Heart left ventricle (tissue), 16 donors: ENCODE measurements around the gene MSI2. TPM values are rescaled to one million over a fixed set of nuclear protein-coding genes. Genes with fewer than 3 reads are reported as not detected.
A peak's percentile ranks its signal among the peaks of the same experiment; 100 is the strongest.

Source experiments
- ATAC-seq, 4 donors: fragments of 200-7000 bp; cut with Tn5 transposase; one replicate each; pipeline ENCODE4 v1.9.1; 2020 to 2022; ENCODE audit warnings: moderate library complexity in 4 of 4, mild to moderate bottlenecking in 3 of 4, moderate number of reproducible peaks in 1 of 4
- DNase-seq, 5 donors: peaks; one replicate each; pipeline ENCODE4 v3.0.0-alpha.2; 2020
- H3K27ac ChIP-seq, 12 donors: fragments of 200-600 bp; sonication (generic) in 4 of 12; one replicate each; pipeline versions ENCODE4 v1.5.0 to v1.8.0; 2016 to 2022; ENCODE audit warnings: mild to moderate bottlenecking in 2 of 12
- H3K27me3 ChIP-seq, 9 donors: fragments of 200-600 bp; sonication (generic) in 2 of 9; one replicate each; pipeline versions ENCODE4 v1.5.1 to v1.8.0; 2016 to 2022; ENCODE audit warnings: mild to moderate bottlenecking in 3 of 9
- H3K36me3 ChIP-seq, 9 donors: fragments of 200-600 bp; sonication (generic) in 2 of 9; one replicate each; pipeline versions ENCODE4 v1.5.0 to v1.8.0; 2018 to 2022; ENCODE audit warnings: mild to moderate bottlenecking in 2 of 9
- H3K4me1 ChIP-seq, 12 donors: fragments of 200-600 bp; sonication (generic) in 4 of 12; one replicate each; pipeline versions ENCODE4 v1.5.0 to v1.8.0; 2016 to 2022; ENCODE audit warnings: mild to moderate bottlenecking in 3 of 12
- H3K4me3 ChIP-seq, 12 donors: fragments of 200-600 bp; sonication (generic) in 4 of 12; one replicate each; pipeline versions ENCODE4 v1.5.0 to v1.8.0; 2017 to 2022; ENCODE audit warnings: mild to moderate bottlenecking in 9 of 12, moderate library complexity in 4 of 12
- H3K9me3 ChIP-seq, 12 donors: fragments of 200-600 bp; sonication (generic) in 4 of 12; one replicate each; pipeline versions ENCODE4 v1.5.0 to v1.8.0; 2016 to 2022; ENCODE audit warnings: mild to moderate bottlenecking in 1 of 12
- CTCF ChIP-seq, 12 donors: fragments of 200-600 bp; sonication (generic) in 4 of 12; IDR thresholded peaks; one replicate each; pipeline versions ENCODE4 v1.5.0 to v1.8.0; 2018 to 2022; ENCODE audit warnings: antibody characterized with exemption in 12 of 12, mild to moderate bottlenecking in 5 of 12
- POLR2A ChIP-seq, 2 donors: fragments of 450-650 bp; IDR thresholded peaks; one replicate each; pipeline ENCODE4 v1.6.1; 2017; ENCODE audit warnings: antibody characterized with exemption in 2 of 2, mild to moderate bottlenecking in 2 of 2, moderate library complexity in 2 of 2
- WGBS, 4 donors: extraction: QIAGEN DNeasy Blood & Tissue Kit in 2 of 4; methylation state at CpG; one replicate each; pipeline versions ENCODE4 v1.1.5 to v1.1.7; 2013 to 2018; 5-methylcytosine and 5-hydroxymethylcytosine counted together
- intact Hi-C, 10 donors: fragments of 100-400 bp; cut with DNase I; formaldehyde crosslinking; loops; one replicate each; pipeline versions ENCODE4 v1.11.1 to v1.14.2; 2022
- polyA plus RNA-seq, 2 donors: library from polyadenylated mRNA; stranded (reverse); fragments of 200-250 nt; gene quantifications; one replicate each; pipeline ENCODE4 v1.2.3, GENCODE V29; 2013
- total RNA-seq, 9 donors: library from RNA; depleted of rRNA in 2 of 9; stranded (reverse); fragments of >200 nt in 2 of 9; fragmentation: NEBNext Ultra II Directional in 3 of 9; extraction: Animal tissue kit (Norgen Biotek cat#: 25700) in 3 of 9; gene quantifications; one replicate each; pipeline versions ENCODE4 v1.1.0 to v1.2.4, GENCODE V29; 2016 to 2023
- donor health status: ischemic (EF 13 %, LVEDD 7.1; RV severe dilation, severe dysfunction).
- donor health status: healthy with polysubstance abuse.
- donor health status: DM: no; HTN: yes; CAD: no.
- donor health status: DM: no; HTN: no; CAD: no.
- donor health status: ischemic (EF 25% LVEDD 6.9; RV normal size, moderate dysfunction).
- donor health status: ischemic (EF 25% LVEDD 5.7; RV mildly dilated, moderate dysfunction).
- donor health status: healthy.
- donor health status: DM: yes; HTN: yes; CAD: no.
- donor health status: ischemic (EF 35%, LVEDD 5.7; RV mildly dilated, moderate dysfunction).
- donor health status: nonischemic (EF 11% LVEDD 7.7; RV severe dilation, severe dysfunction).
- donor health status: DM: yes; HTN: yes; CAD: no.
- donor health status: PGD.
- donor health status: ischemic (EF 29% LVEDD 5.4; RV normal size, mild dysfunction).
- donor health status: nonischemic (EF 23%, LVEDD 6.1; RV moderate dilation, normal function).

Gene MSI2
- total and polyA plus RNA-seq, 11 donors = 35.9 to 120 (median 104) TPM

- no peaks in the 10 kb centered on the region for H3K27me3 ChIP-seq
- 54 to 60% (median 57%) methylated on average over 6 of the region's 6 CpGs for WGBS, 4 donors
- no peak overlapping the region for H3K4me3 ChIP-seq
- DNase-seq (peak in 4 of 5 donors; percentile 49 to 76 (median 54)), ATAC-seq (peak; percentile 78 to 86 (median 84))
- H3K36me3 ChIP-seq = no peaks in the 10 kb centered on the region
- H3K4me1 ChIP-seq = peaks cover 0 to 80% (median 34%) of the 10 kb centered on the region in 12 donors
- no peaks in the 10 kb centered on the region for H3K9me3 ChIP-seq
- TF ChIP-seq CTCF (IDR thresholded peaks at IDR 0.05) = no peak
- peak in 1 of 2 donors; percentile 27 for TF ChIP-seq POLR2A (IDR thresholded peaks at IDR 0.05)
- intact Hi-C loops = loop anchor here in 1 of 10 donors (10.0 kb wide), 1 partner anchor 100 kb away; the partner anchor contains the start of gene MSI2
- H3K27ac ChIP-seq = peak overlapping the region; percentile 37 to 89 (median 74)
Observed at GRCh38 chr17:57355090-57355859, 99.0 kb downstream of the MSI2 start.

- no peak for TF ChIP-seq POLR2A (IDR thresholded peaks at IDR 0.05)
- no peak for TF ChIP-seq CTCF (IDR thresholded peaks at IDR 0.05)
- no peak for ATAC-seq
- Histone ChIP-seq H3K27me3 (no peaks in the 10 kb centered on the region), H3K36me3 (no peaks in the 10 kb centered on the region), H3K4me1 (peaks cover 0 to 75% (median 36%) of the 10 kb centered on the region in 12 donors), H3K27ac (peak overlapping the region in 11 of 12 donors; percentile 49 to 89 (median 76)), H3K4me3 (no peak overlapping the region), H3K9me3 (no peaks in the 10 kb centered on the region)
- intact Hi-C loops = loop anchor here in 1 of 10 donors (10.0 kb wide), 1 partner anchor 101 kb away; the partner anchor contains the start of gene MSI2
- no peak for DNase-seq
- WGBS, 4 donors = 47 to 56% (median 53%) methylated on average over 6 of the region's 6 CpGs
Observed at GRCh38 chr17:57356153-57356718, 99.9 kb downstream of the MSI2 start.

- Histone ChIP-seq H3K36me3 (no peaks in the 10 kb centered on the region), H3K4me3 (peak overlapping the region in 3 of 12 donors; percentile 1 to 22 (median 3)), H3K9me3 (no peaks in the 10 kb centered on the region), H3K27ac (peak overlapping the region; percentile 26 to 89 (median 74)), H3K27me3 (no peaks in the 10 kb centered on the region), H3K4me1 (peaks cover 0 to 70% (median 36%) of the 10 kb centered on the region in 12 donors)
- DNase-seq = no peak
- TF ChIP-seq POLR2A (IDR thresholded peaks at IDR 0.05) (no peak), CTCF (IDR thresholded peaks at IDR 0.05) (no peak)
- intact Hi-C loops = loop anchor here in 1 of 10 donors (10.0 kb wide), 1 partner anchor 102 kb away; the partner anchor contains the start of gene MSI2
- no peak for ATAC-seq
- 45 to 55% (median 53%) methylated on average over 13 to 16 of the region's 16 CpGs for WGBS, 4 donors
Observed at GRCh38 chr17:57356719-57357391, 100.5 kb downstream of the MSI2 start.
